HL-60 (cell line): ENCODE results near the gene FBXL17.

Experiments
- CTCF ChIP-seq: IDR thresholded peaks from one replicate; pipeline ENCODE4 v1.5.1; 2011; ENCODE audit warnings: low read length, control low read depth, inconsistent platforms; ENCODE audit not compliant: insufficient read depth
- POLR2AphosphoS5 ChIP-seq: IDR thresholded peaks from 2 replicates; pipeline ENCODE4 v1.6.1; 2012; ENCODE audit warnings: low read depth

DNA sequence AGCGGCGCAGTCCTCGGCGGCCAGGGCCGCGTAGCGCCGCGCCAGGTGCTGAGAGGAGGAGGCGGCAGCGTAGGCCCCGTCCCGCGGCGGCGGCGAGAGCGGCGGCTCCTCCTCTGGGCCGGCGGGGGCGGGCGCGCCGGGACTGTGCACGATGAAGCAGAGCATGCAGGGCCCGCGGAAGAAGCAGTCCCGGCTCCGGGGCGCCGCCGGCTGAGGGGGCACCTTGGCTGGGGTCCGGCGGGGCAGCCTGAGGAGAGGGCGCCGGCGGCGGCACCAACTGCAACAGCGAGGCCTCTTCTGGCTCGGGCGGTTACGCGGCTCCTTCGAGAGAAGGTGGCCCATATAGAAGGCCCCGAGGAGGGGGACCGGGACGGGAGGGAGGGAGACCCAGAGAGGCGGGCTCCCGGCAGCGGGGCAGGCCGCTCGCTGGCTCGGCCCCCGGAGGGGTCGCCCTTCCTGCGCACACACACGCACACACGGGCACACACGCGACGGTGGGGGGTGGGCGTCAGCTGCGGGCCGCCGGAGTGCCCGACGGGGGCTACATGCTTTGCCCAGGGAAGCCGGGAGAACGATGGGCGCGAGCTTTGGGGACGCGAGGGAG, 446 bp downstream of the FBXL17 start:
- TF ChIP-seq CTCF (no peak), POLR2AphosphoS5 (no peak)
